H9 (cell line): ENCODE data around the gene HNMT. TPM values are rescaled to one million over a fixed set of nuclear protein-coding genes. Genes with fewer than 3 reads are reported as not detected.

ENCODE experiments used
- DNase-seq: peaks from one replicate; pipeline ENCODE4 v3.0.0-alpha.2; 2017
- H2AFZ ChIP-seq: one replicate; pipeline ENCODE4 v1.6.1; 2013; ENCODE audit warnings: mild to moderate bottlenecking, low read length, control low read depth, moderate library complexity
- H2AK5ac ChIP-seq: 2 replicates; pipeline ENCODE4 v1.6.1; 2013; ENCODE audit warnings: low read length, control low read depth, mixed read lengths; ENCODE audit not compliant: insufficient read length
- H2BK120ac ChIP-seq: one replicate; pipeline ENCODE4 v1.6.1; 2013; ENCODE audit warnings: low read depth, mild to moderate bottlenecking, low read length, control low read depth, inconsistent platforms; ENCODE audit not compliant: poor library complexity, severe bottlenecking
- H2BK12ac ChIP-seq: 2 replicates; pipeline ENCODE4 v1.6.1; 2013; ENCODE audit warnings: low read length, control low read depth, mixed read lengths, low read depth; ENCODE audit not compliant: insufficient read length
- H2BK15ac ChIP-seq: 2 replicates; pipeline ENCODE4 v1.6.1; 2013; ENCODE audit warnings: low read depth, low read length, control low read depth
- H2BK20ac ChIP-seq: one replicate; pipeline ENCODE4 v1.6.1; 2013; ENCODE audit warnings: low read depth, mild to moderate bottlenecking, low read length, control low read depth, inconsistent platforms; ENCODE audit not compliant: poor library complexity, severe bottlenecking
- H2BK5ac ChIP-seq: 2 replicates; pipeline ENCODE4 v1.6.1; 2013; ENCODE audit warnings: low read length, control low read depth, mixed read lengths; ENCODE audit not compliant: insufficient read length
- H3K14ac ChIP-seq: 2 replicates; pipeline ENCODE4 v1.6.1; 2013; ENCODE audit warnings: low read length, control low read depth; ENCODE audit not compliant: insufficient read depth
- H3K18ac ChIP-seq: 2 replicates; pipeline ENCODE4 v1.6.1; 2013; ENCODE audit warnings: low read depth, mild to moderate bottlenecking, mixed read lengths, low read length, control low read depth; ENCODE audit not compliant: insufficient read length
- H3K23ac ChIP-seq: 2 replicates; pipeline ENCODE4 v1.6.1; 2013; ENCODE audit warnings: low read length, control low read depth, mixed read lengths, low read depth; ENCODE audit not compliant: insufficient read length
- H3K23me2 ChIP-seq: 2 replicates; pipeline ENCODE4 v1.6.1; 2013; ENCODE audit warnings: low read depth, mild to moderate bottlenecking, mixed read lengths, low read length, control low read depth; ENCODE audit not compliant: insufficient read length, poor library complexity, severe bottlenecking
- H3K27ac ChIP-seq: 2 replicates; pipeline ENCODE4 v1.5.1; 2013; ENCODE audit warnings: low read length, control low read depth, mixed read lengths, low read depth; ENCODE audit not compliant: insufficient read length
- H3K27me3 ChIP-seq: 2 replicates; pipeline ENCODE4 v1.6.1; 2013; ENCODE audit warnings: low read length, control low read depth, inconsistent platforms; ENCODE audit not compliant: insufficient read depth
- H3K4ac ChIP-seq: 2 replicates; pipeline ENCODE4 v1.6.1; 2013; ENCODE audit warnings: low read depth, mild to moderate bottlenecking, control low read depth, inconsistent platforms, low read length, moderate library complexity
- H3K4me1 ChIP-seq: 2 replicates; pipeline ENCODE4 v1.6.1; 2013; ENCODE audit warnings: low read length, control low read depth, inconsistent platforms; ENCODE audit not compliant: insufficient read depth
- H3K4me2 ChIP-seq: 2 replicates; pipeline ENCODE4 v1.6.1; 2013; ENCODE audit warnings: low read length, control low read depth, mixed read lengths; ENCODE audit not compliant: insufficient read length, insufficient read depth
- H3K56ac ChIP-seq: 2 replicates; pipeline ENCODE4 v1.6.1; 2013; ENCODE audit warnings: low read depth, mild to moderate bottlenecking, mixed read lengths, low read length, control low read depth; ENCODE audit not compliant: insufficient read length
- H3K79me1 ChIP-seq: 2 replicates; pipeline ENCODE4 v1.6.1; 2013; ENCODE audit warnings: low read depth, mild to moderate bottlenecking, moderate library complexity, low read length, control low read depth, inconsistent platforms; ENCODE audit not compliant: insufficient read depth, poor library complexity, severe bottlenecking
- H3K79me2 ChIP-seq: 2 replicates; pipeline ENCODE4 v1.6.1; 2013; ENCODE audit warnings: low read length, control low read depth, inconsistent platforms; ENCODE audit not compliant: insufficient read depth
- H3K9ac ChIP-seq: 2 replicates; pipeline ENCODE4 v1.6.1; 2013; ENCODE audit warnings: low read length, control low read depth, mixed read lengths; ENCODE audit not compliant: insufficient read length; ENCODE audit errors: extremely low read depth
- H3K9me3 ChIP-seq: one replicate; pipeline ENCODE4 v1.6.1; 2013; ENCODE audit warnings: low read depth, low read length, inconsistent platforms; ENCODE audit not compliant: control insufficient read depth
- H3T11ph ChIP-seq: one replicate; pipeline ENCODE4 v1.6.1; 2013; ENCODE audit warnings: mild to moderate bottlenecking, low read length, control low read depth, inconsistent platforms
- H4K20me1 ChIP-seq: one replicate; pipeline ENCODE4 v1.6.1; 2013; ENCODE audit not compliant: control insufficient read depth, insufficient read length, insufficient read depth
- H4K5ac ChIP-seq: 2 replicates; pipeline ENCODE4 v1.6.1; 2013; ENCODE audit warnings: low read depth, mild to moderate bottlenecking, mixed read lengths, low read length, control low read depth; ENCODE audit not compliant: insufficient read length
- H4K8ac ChIP-seq: replicated peaks from 2 replicates; pipeline ENCODE4 v1.6.1; 2013; ENCODE audit warnings: low read length, control low read depth, mixed read lengths, low read depth; ENCODE audit not compliant: insufficient read length
- H4K91ac ChIP-seq: 2 replicates; pipeline ENCODE4 v1.6.1; 2013; ENCODE audit warnings: low read depth, mild to moderate bottlenecking, moderate library complexity, mixed read lengths, low read length, control low read depth; ENCODE audit not compliant: insufficient read length
- H3K27ac Mint-ChIP-seq, 3 experiments: 2 replicates in 2 of 3; 3 replicates in 1 of 3; pipeline ENCODE4 v1.8.0; 2020 to 2021; ENCODE audit warnings: mixed read lengths in 3 of 3, mild to moderate bottlenecking in 1 of 3, moderate library complexity in 1 of 3
- H3K27me3 Mint-ChIP-seq: 2 replicates; pipeline ENCODE4 v1.8.0; 2021; ENCODE audit warnings: low read depth, mild to moderate bottlenecking, moderate library complexity, mixed read lengths
- H3K36me3 Mint-ChIP-seq, 3 experiments: 2 replicates in 2 of 3; 3 replicates in 1 of 3; pipeline ENCODE4 v1.8.0; 2020 to 2021; ENCODE audit warnings: low read depth in 3 of 3, mixed read lengths in 3 of 3; ENCODE audit not compliant: insufficient read depth in 1 of 3
- H3K4me1 Mint-ChIP-seq, 2 experiments: 2 replicates each; pipeline ENCODE4 v1.8.0; 2020; ENCODE audit warnings: mixed read lengths in 2 of 2
- H3K4me3 Mint-ChIP-seq, 2 experiments: 2 replicates in 1 of 2; 3 replicates in 1 of 2; pipeline ENCODE4 v1.8.0; 2020 to 2021; ENCODE audit warnings: mild to moderate bottlenecking in 2 of 2, mixed read lengths in 2 of 2, moderate library complexity in 1 of 2
- H3K9me3 Mint-ChIP-seq, 2 experiments: 2 replicates in 1 of 2; 3 replicates in 1 of 2; pipeline ENCODE4 v1.8.0; 2020; ENCODE audit warnings: mild to moderate bottlenecking in 2 of 2, mixed read lengths in 2 of 2, moderate library complexity in 1 of 2
- CTCF ChIP-seq: fragments of 200-600 bp; sonication (generic); conservative IDR thresholded peaks from 3 replicates; pipeline ENCODE4 v1.8.0; 2021; ENCODE audit warnings: antibody characterized with exemption, mild to moderate bottlenecking
- total RNA-seq: library from RNA; stranded (reverse); gene quantifications from 2 replicates; pipeline ENCODE4 v1.2.1, GENCODE V29; 2021

Gene HNMT
- total RNA-seq, 1 experiment from 2014 or later = 1.3 TPM

GRCh38 chr2:137973280-137973679 is 9.0 kb downstream of the HNMT start:
- Histone ChIP-seq H3K27ac (no peak overlapping the region), H3K79me2 (no peaks in the 10 kb centered on the region), H3K18ac (no peak overlapping the region), H4K91ac (no peak overlapping the region), H3K9me3 (no peaks in the 10 kb centered on the region), H2AK5ac (no peak overlapping the region), H3K4ac (no peak overlapping the region), H2BK5ac (no peak overlapping the region), H2BK15ac (no peak overlapping the region), H2BK12ac (no peak overlapping the region), H4K8ac (no peak overlapping the region), H3K14ac (no peak overlapping the region), H3K27me3 (no peaks in the 10 kb centered on the region), H3K56ac (no peak overlapping the region), H2AFZ (no peak overlapping the region), H3K23ac (no peak overlapping the region), H4K20me1 (no peaks in the 10 kb centered on the region), H3K4me2 (no peak overlapping the region), H3K23me2 (no peaks in the 10 kb centered on the region), H3K79me1 (no peaks in the 10 kb centered on the region), H2BK20ac (no peak overlapping the region), H3T11ph (no peak overlapping the region), H4K5ac (no peak overlapping the region), H3K9ac (no peak overlapping the region), H3K4me1 (no peaks in the 10 kb centered on the region; the same call in 1 of the 2 replicates), H2BK120ac (no peak overlapping the region)
- Mint-ChIP-seq H3K9me3 (no peaks in the 10 kb centered on the region), H3K4me3 (no peak overlapping the region), H3K4me1 (peaks cover 8 to 26% of the 10 kb centered on the region in 2 experiments), H3K36me3 (no peaks in the 10 kb centered on the region), H3K27ac (no peak overlapping the region), H3K27me3 (no peaks in the 10 kb centered on the region)
- no peak for TF ChIP-seq CTCF
- no peak for DNase-seq
